GM21390 (cell line): Measurements from ENCODE around the gene GANAB.
"Not testable (repeated sequence)": the region's sequence is repeated elsewhere in the genome, so short reads cannot be mapped to it uniquely, and the experiment has no call there.

Experiments used
- ATAC-seq: cut with Tn5 transposase; IDR thresholded peaks from one replicate; pipeline ENCODE4 v1.9.1; 2021; ENCODE audit not compliant: unreplicated experiment

GANAB gene

DNA sequence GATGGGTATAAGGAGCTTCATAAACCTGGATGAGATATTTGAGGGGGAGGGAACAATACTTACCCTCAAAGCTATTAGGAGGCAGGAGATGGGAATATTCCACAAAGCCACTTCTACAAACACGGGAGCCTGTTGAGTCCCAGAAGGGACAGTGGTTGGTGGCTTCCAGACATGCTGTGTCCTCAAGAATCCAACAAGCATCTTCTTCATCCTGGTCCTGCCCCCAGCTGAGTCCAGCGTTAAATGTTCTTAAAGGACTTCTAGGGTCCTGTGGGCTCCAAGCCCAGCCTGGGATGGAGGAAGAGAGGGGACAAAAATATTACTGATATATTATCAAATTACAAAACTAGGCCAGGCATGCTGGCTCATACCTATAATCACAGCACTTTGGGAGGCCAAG is 21.0 kb upstream of the GANAB start:
- no peak for ATAC-seq

DNA sequence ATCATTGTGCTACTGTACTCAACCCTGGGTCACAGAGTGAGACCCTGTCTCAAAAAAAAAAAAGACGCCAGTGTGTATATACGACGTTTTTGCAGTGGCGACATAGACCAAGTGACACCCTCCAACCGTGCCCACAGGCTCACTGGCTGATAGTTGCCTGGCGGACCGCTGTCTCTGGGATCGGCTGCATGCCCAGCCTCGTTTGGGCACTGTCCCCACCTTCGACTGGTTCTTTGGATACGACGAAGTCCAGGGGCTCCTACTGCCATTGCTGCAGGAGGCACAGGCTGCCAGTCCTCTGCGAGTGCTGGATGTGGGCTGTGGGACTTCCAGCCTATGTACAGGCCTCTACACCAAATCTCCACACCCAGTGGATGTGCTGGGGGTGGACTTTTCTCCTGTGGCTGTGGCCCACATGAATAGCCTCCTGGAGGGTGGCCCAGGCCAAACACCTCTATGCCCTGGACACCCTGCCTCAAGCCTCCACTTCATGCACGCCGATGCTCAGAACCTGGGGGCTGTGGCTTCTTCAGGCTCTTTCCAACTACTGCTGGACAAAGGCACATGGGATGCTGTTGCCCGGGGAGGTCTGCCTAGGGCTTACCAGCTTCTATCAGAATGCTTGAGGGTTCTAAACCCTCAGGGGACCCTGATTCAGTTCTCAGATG is 20.0 kb upstream of the GANAB start:
- ATAC-seq = no peak

DNA sequence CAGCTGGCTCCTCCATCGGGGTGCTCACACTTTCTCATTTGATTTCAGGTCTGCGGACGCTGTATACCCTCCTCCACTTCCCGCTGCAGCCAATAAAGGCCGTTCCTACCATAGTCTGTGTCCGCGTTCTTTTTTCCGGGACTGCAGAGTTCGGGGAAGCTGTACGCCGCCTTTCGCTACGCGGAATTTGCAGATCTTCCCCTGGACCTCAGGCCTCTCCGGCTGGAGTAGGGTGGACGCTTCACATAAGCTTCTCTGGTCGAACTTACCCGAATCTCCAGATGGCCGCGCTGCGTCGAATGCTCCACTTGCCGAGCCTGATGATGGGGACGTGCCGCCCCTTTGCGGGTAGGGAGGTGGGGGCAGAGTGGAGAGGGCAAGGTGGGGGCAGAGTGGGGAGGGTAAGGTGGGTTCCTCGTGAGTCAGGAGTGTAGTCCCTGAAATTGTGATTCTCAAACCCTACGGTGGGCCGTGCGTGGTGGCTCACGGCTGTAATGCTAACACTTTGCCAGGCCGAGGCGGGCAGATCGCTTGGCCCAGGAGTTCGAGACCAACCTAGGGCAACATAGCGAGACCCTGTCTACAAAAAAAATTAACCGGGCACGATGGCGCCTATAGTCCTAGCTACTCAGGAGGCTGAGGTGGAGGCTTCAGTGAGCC is 19.3 kb upstream of the GANAB start:
- peak; percentile 13 for ATAC-seq

DNA sequence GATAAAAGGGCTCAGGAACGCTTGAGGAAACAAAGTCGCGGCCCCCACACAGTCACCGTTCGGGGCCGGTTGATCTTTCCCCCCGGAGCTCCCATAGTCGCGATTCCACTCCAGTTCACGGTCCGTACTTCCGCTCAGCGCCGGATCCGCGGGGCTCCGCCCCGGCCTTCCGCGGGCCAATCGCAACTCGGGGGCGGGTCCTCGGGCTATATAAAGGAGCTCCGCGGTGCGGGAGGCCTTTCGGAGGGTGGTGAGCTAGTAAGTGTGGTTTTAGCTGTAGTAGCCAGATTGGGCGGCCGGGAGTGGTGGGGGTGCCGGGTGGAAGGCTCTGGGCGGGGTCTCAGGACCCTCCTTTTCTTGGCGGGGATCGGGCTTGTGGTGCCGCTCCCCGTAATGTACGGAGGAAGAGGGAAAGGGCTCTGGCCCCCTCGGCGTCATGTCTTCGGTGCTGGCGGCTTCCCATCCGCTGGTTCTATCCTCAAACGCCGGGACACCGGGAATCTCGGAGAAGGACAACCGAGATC is 18.7 kb upstream of the GANAB start, which contains the start of the genes C11orf98 and CSKMT:
C11orf98 (minus strand) TSS at position 136 of the 524 bp plus-strand sequence; CDS start at position 95, 41 bp downstream.
CSKMT (plus strand) TSS at position 238 of the 524 bp plus-strand sequence. CDS start 568 bp downstream, outside the sequence.
- ATAC-seq = peak; percentile 86

DNA sequence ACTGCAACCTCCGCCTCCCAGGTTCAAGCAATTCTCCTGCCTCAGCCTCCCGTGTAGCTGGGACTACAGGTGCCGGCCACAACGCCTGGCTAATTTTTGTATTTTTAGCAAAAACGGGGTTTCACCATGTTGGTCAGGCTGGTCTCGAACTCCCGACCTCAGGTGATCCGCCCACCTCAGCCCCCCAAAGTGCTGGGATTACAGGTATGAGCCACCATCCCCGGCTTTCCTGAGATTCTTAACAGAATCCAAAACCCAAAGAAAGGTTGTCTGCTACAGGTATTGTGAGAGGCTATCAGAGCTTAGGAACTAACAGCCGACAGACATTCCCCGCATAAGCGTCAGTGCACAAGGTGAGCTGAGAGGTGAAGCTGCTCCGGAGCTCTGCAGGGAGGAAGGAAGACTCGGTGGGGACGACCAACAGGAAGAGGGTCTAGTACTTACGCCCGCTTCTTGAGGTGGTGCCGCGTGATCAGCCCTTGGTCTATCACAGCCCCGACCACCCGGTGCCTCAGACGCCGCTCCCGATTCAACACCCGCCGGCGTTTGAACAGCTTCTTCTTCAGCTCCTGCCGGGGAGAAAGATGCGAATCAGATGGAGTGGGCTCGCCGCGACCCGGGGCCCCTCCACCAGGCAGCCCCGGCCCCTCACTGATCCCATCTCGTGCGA is 18.1 kb upstream of the GANAB start:
- peak; percentile 29 for ATAC-seq

DNA sequence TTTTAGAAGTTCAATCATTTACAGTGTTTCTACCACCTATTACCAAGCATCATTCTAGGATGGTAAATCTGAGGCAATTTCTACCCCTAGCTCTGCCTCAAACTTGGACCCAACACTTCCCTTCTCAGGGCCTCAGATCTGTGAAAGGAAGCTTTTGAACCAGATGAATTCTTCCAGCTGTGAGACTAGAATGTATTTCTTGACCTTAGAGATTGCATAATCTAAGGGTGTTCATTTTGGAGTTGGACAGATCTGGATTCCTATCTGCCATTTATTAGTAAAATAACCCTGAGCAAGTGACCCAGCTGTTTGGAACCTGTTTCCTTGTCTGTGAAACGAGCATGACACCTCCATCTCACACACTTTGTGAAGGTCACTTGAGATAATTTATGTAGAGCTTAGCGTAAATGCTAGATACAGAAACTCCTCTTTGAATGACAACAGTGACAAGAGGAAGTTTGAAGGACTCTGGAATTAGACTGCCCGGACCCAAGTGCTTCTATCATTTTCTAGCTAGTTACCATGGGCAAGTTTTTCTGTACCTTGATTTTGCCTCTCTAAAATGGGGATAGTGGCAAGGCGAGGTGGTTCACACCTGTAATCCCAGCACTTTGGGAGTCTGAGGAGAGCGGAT is 10.5 kb upstream of the GANAB start:
- ATAC-seq = no peak

DNA sequence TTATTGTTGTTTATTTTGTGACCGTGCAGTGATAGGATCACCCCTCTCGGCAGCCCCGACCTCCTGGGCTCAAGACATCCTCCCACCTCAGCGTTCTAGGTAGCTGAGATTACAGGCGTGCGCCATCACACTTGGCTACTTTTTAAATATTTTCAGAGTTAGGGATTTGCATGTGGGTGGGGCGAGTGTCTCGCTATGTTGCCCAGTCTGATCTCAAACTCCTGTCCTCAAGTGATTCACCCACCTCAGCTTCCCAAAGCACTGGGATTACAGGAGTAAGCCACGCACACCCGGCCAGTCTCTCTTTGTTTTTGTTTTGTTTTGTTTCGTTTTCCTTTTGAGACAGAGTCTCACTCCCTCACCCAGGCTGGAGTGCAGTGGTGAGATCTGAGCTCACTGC is 7.9 kb upstream of the GANAB start:
- ATAC-seq = no peak

DNA sequence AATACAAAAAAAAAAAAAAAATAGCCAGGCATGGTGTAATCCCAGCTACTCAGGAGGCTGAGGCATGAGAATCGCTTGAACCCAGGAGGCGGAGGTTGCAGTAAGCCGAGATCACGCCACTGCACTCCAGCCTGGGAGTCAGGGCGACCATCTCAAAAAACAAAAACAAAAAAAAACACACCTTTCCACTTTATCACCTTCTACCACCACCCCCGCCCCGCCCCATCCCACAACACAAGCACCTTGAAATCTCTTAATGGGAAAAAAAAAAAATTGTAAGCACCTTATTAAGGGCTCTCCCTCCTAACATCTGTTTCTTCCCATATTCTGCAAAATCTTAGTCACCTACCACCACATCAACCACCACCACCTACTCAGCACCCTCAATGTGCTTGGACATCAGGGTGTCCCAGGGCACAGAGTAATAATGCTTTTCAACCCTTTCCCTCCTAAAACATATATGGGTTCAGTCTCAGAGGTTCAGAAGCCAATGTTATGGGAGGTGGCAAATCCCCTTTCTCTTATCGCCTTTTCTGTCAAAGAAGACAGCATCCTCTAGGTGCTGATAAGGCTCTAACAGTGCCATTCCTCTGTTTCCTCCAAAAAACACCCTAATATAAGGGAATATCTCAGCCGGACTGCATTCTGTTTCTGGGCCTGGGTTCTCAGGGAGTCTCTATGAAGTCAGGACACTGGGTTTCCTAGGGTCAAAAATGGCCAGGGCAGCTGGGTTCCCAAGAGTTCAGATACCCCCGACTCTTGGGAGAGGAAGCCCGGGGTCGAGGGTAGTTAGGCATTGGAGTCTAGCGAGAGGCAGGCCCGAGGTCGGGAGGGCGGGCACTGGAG is 6.0 kb upstream of the GANAB start:
- ATAC-seq = peak; percentile 1

DNA sequence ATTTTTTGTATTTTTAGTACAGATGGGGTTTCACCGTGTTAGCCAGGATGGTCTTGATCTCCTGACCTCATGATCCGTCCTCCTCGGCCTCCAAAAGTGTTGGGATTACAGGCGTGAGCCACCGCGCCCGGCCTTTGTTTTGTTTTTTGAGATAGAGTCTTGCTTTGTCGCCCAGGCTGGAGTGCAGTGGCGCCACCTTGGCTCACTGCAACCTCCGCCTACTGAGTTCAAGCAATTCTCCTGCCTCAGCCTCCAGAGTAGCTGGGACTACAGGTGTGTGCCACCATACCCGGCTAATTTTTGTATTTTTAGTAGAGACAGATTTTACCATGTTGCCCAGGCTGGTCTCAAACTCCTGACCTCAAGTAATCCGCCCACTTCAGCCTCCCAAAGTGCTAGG is 3.9 kb upstream of the GANAB start:
- ATAC-seq = not testable (repeated sequence)

DNA sequence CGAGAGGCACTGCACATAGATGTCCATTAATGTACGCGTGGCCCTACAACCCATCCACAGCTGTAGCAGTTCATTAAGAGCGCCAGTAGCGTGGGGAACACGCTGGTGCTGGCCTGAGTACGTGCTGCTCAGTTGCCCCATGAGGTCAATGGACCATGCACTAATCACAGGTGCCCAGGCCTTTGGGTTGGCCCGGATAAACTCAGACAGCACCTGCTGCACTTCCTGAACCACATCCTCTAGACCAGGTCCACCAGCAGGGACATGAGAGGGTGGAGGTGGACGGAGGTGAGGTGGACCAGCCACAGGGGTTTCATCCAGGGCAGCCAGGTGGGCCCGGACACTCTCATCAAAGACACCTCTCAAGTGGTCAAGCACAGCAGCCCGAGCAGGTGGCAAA is 3.1 kb upstream of the GANAB start:
- no peak for ATAC-seq

DNA sequence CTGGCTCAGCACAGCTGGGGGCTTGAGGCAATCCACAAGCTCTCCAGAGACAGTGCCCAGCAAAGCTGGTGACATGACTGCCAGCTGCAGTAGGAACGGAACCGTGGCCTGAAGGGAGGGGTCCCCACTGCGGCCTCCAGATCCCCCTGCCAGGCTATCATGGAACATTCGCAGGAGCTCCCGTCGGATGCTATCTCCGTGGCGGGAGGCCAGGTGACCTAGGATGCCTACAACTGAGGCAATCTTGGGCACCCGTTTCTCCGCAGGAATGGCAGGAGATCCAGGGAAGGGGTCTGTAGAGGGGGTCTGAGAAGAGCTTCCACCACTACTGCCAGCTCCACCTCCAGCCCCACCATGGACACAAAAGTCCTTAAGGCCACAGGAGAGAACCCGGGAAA is 2.6 kb upstream of the GANAB start:
- ATAC-seq = no peak

DNA sequence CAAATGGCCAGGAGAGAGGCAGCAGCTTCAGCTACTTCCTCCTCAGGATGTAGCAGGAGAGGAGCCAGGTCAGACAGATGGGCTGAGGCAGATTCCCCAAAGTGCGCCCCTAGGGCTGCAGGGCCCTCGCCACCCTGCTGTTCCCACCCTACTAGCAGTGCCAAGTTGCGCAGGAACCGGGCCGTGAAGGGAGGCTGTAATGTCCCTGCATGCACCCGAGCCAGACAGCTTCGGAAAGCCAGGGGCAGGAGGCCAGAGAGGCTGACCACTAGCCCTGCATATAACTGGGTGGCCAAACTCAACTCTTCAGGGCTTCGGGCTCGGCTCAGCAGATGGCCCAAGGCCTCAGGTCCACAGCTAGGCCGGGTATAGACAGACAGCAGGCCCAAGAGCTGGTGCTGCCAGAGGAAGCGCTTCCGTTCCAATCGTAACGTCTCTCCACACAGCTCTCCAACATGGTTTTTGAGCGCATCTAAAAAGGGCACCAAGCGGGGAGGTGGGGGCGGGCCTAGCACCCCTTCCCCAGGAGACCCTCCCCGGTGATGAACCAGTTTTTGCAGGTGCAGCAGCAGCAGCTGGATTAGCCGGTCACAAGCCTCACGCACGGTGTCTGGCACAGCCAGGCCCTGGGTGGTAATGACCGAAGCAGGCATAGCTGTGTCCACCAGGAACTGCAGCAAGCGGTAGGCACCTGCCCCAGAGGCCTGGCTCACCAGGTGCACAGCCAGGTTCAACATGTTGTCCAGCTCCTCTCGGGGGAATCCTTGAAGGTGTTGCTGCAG is 2.0 kb upstream of the GANAB start:
- no peak for ATAC-seq

DNA sequence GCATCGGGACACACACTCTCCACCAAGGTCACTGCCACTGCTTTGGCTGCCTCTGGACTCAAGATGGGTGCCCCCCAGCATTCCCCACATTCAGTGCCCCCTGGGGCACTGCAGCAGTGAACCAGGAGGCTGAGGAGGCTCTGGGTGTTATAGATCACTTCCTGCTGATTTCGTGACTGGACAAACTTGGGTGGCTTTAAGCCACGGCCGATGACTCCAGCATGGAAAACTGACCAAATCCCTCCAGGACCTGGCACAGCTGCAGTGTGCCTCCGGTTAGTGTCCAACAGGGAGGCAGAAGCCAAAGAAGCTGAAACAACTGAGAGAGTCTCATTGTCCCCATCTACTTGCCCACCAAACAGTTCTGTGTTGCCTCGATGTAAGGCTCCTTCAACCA is 1.2 kb upstream of the GANAB start:
- ATAC-seq = no peak

DNA sequence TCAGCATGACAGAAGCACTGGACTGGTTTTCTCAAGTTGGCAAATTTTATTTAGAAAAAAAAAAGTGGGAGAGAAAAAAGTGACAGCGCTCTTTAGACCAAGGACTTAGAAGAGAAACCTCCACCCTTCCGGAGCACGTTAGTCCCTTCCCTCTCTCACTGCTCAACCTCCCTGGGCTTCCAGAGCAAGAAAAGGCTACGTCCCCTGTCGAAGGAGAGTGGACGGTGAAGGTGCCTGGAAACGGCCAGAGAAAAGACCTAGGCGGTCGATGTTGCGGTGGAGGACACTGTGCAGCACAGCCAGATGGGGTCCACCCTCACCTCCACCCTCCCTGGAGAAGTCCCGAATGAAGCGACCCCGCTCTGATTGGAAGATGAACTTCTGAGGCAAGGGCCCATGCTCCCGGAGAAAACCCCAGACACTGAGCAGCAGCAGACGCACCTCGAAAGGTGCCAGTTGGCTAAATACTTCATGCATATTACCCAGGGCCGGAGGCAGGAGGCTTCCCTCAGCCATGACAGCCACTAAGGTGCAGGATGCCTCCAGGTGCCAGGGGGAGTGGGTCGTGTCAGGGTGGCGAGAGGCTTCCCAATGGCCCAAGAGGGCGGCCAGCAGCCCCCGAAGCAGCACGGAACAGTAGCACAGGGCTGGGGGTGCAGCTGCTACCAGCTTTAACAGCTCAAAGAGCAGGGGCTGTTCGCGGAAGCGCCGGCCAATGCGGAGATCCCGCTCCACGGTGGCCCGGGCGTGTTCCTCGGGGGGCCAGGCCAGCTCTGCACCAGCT is 604 bp upstream of the GANAB start:
- no peak for ATAC-seq

DNA sequence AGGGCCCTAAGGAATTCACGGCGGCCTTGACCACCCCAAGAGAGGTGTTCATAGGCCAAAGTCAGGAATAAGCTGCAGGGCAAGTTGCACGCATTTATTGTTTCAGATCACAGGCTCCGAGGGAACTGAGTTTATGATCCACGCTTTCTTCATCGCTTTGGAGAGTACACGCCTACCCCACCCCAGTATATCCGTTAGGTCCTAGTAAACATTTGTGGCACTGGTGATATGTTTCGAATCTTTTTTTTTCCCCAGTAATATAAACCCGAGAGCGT is 805 bp downstream of the GANAB start:
- ATAC-seq = no peak

DNA sequence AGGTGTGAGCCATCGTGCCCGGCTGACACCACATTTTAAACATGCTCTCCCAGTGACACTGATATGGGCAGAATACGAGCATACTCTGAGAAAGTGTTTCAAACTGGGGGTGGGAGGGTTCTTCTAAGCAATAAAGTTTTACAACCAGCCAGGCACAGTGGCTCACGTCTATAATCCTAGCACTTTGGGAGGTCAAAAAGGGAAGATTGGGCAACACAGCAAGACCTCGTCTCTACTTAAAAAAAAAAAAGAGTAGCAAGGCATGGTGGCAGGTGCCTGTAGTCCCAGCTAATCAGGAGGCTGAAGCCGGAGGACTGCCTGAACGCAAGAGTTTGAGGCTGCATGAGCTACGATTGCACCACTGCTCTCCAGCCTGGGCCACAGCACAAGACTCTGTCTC is 2.2 kb downstream of the GANAB start:
- ATAC-seq = no peak

DNA sequence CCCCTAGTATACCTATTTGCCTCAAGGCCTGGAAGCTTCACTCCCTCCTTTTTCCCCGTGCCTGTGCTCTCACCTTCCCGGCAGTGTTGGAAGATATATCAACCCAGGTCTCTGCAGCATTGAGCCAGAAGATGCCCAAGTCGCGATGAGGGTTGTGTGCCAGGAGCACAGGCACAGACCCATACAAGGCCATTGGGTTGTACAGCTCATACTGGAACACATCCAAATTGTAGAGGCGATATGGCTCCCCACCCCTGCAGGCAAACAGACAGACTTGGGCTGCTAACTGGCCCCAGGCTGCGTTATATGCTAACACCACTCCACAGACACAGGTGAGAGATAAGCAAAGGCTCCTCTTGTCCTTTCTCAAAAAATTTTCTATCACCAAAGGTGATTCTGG is 13.9 kb downstream of the GANAB start:
- ATAC-seq = no peak

DNA sequence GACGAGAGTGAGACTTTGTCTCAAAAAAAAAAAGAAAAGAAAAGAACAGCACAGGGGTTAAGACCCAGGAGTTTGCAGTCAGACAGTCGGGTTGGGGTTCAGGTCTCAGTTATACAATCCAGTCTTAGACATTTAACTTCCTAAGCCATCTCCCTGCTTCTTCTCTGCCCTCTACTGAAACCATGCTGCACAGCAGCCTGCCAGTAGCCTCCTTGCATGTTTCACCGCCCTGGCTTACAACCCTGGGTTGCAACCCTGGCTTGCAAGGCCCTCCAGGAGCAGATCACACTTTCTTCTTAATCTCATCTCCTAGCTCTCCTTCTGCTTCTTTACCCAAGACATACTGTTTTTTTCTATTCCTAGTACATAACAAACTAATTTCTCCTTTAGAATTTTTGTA is 18.7 kb downstream of the GANAB start:
- ATAC-seq = no peak

DNA sequence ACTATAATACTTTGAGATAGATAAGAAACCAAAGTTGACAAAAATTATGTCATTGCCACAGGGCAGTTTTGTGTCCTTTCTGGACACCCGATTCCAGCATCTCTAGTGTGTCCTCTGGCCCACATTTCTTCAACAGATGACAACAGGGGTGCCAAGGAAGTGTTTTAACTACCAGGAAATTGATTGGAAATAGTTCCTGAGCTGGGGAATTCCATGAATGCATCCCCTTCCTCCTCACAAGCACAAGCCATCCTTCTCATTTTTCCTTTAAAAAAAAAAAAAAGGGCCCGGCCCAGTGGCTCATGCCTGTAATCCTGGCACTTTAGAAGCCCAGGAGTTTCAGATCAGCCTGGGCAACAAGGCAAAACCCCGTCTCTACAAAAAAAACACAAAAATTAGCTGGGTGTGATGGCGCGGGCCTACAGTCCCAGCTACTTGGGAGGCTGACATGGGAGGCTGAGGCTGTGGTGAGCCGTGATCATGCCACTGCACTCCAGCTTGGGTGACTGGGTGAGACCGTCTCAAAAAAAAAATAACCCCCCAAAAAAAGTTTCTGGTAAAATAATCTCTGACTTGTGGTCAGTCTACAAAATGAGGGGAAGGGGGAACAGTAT is 23.8 kb downstream of the GANAB start:
- ATAC-seq = no peak
